WTC11 (cell line): Measurements from ENCODE around the gene CCM2. TPM values are rescaled to one million over a fixed set of nuclear protein-coding genes. Genes with fewer than 3 reads are reported as not detected.

Experiments
- ATAC-seq: fragments of 200-7000 bp; cut with Tn5 transposase; 2 replicates; pipeline ENCODE4 v1.10.0; 2021; ENCODE audit warnings: mild to moderate bottlenecking, moderate library complexity
- CTCF ChIA-PET: fragments of 300-600 bp; sonication (Branson Sonifier 250); formaldehyde crosslinking; loops from one replicate; lab custom pipeline; 2021; ENCODE audit warnings: antibody characterized with exemption; lab: Charles Lee
- POLR2A ChIA-PET: fragments of 350-600 bp; sonication (Branson Sonifier 250); formaldehyde crosslinking; loops from one replicate; lab custom pipeline; 2021; ENCODE audit warnings: antibody characterized with exemption; lab: Charles Lee
- DNase-seq: peaks from one replicate; pipeline ENCODE4 v3.0.0; 2021; ENCODE audit warnings: low spot score
- H3K27ac Mint-ChIP-seq: 2 replicates; pipeline ENCODE4 v1.8.0; 2021; ENCODE audit warnings: mixed read lengths
- H3K27me3 Mint-ChIP-seq: 2 replicates; pipeline ENCODE4 v1.8.0; 2021; ENCODE audit warnings: low read depth, mild to moderate bottlenecking, moderate library complexity, mixed read lengths
- H3K36me3 Mint-ChIP-seq: 2 replicates; pipeline ENCODE4 v1.8.0; 2021; ENCODE audit warnings: mixed read lengths
- H3K4me1 Mint-ChIP-seq: 2 replicates; pipeline ENCODE4 v1.8.0; 2022; ENCODE audit warnings: mixed read lengths
- H3K4me3 Mint-ChIP-seq: 2 replicates; pipeline ENCODE4 v1.8.0; 2021; ENCODE audit warnings: mild to moderate bottlenecking, moderate library complexity, mixed read lengths
- H3K9me3 Mint-ChIP-seq: 2 replicates; pipeline ENCODE4 v1.8.0; 2021; ENCODE audit warnings: mixed read lengths
- ARID4B ChIP-seq: sonication (generic); formaldehyde crosslinking; IDR thresholded peaks from 2 replicates; pipeline ENCODE4 v1.8.0; 2023; ENCODE audit warnings: missing genetic modification reagents, mild to moderate bottlenecking, borderline replicate concordance
- ATF6 ChIP-seq: sonication (generic); formaldehyde crosslinking; IDR thresholded peaks from 2 replicates; pipeline ENCODE4 v1.8.1; 2023; ENCODE audit warnings: mild to moderate bottlenecking, missing genetic modification reagents
- ETV6 ChIP-seq: sonication (generic); formaldehyde crosslinking; IDR thresholded peaks from 2 replicates; pipeline ENCODE4 v1.8.1; 2022; ENCODE audit warnings: mild to moderate bottlenecking, missing genetic modification reagents
- FOXP4 ChIP-seq: sonication (generic); formaldehyde crosslinking; IDR thresholded peaks from 2 replicates; pipeline ENCODE4 v1.8.0; 2022; ENCODE audit warnings: mild to moderate bottlenecking, missing genetic modification reagents
- GTF2I ChIP-seq: fragments of 250-450 bp; sonication (Bioruptor Pico); conservative IDR thresholded peaks from 2 replicates; pipeline ENCODE4 v1.4.0; 2021; ENCODE audit warnings: mild to moderate bottlenecking
- JAZF1 ChIP-seq: fragments of 250-450 bp; sonication (Bioruptor Pico); IDR thresholded peaks from 2 replicates; pipeline ENCODE4 v1.9.0; 2021; ENCODE audit warnings: moderate library complexity, mild to moderate bottlenecking, inconsistent platforms
- JUN ChIP-seq: sonication (generic); formaldehyde crosslinking; IDR thresholded peaks from 2 replicates; pipeline ENCODE4 v1.8.0; 2023; ENCODE audit warnings: mild to moderate bottlenecking, missing genetic modification reagents
- SMAD4 ChIP-seq: sonication (generic); formaldehyde crosslinking; IDR thresholded peaks from 2 replicates; pipeline ENCODE4 v1.8.0; 2022; ENCODE audit warnings: mild to moderate bottlenecking, missing genetic modification reagents
- SP1 ChIP-seq: sonication (generic); formaldehyde crosslinking; conservative IDR thresholded peaks from 2 replicates; pipeline ENCODE4 v1.8.1; 2022; ENCODE audit warnings: missing genetic modification reagents
- TEAD4 ChIP-seq: sonication (generic); formaldehyde crosslinking; IDR thresholded peaks from 2 replicates; pipeline ENCODE4 v1.8.0; 2022; ENCODE audit warnings: mild to moderate bottlenecking, missing genetic modification reagents
- ZBTB21 ChIP-seq: sonication (generic); formaldehyde crosslinking; IDR thresholded peaks from 2 replicates; pipeline ENCODE4 v1.8.1; 2023; ENCODE audit warnings: mild to moderate bottlenecking, missing genetic modification reagents, borderline replicate concordance
- ZNF396 ChIP-seq: fragments of 250-450 bp; sonication (Bioruptor Pico); IDR thresholded peaks from 2 replicates; pipeline ENCODE4 v1.8.0; 2021; ENCODE audit warnings: mild to moderate bottlenecking, moderate library complexity, borderline replicate concordance
- ZNF423 ChIP-seq: fragments of 250-450 bp; sonication (Bioruptor Pico); IDR thresholded peaks from 2 replicates; pipeline ENCODE4 v2.1.2; 2022; ENCODE audit warnings: mild to moderate bottlenecking, moderate library complexity
- total RNA-seq: library from RNA; stranded (reverse); gene quantifications from 3 replicates; pipeline ENCODE4 v1.2.3, GENCODE V29; 2021

The CCM2 gene
- total RNA-seq, 1 experiment from 2014 or later, result 32.7 TPM

- TF ChIP-seq ZBTB21 (CRISPR knock-in tag) (no peak), JUN (no peak), ARID4B (no peak), GTF2I (CRISPR knock-in tag) (no peak), TEAD4 (no peak), ETV6 (CRISPR knock-in tag) (no peak), JAZF1 (CRISPR knock-in tag) (no peak)
These were observed 1.7 kb upstream of the CCM2 start (continued) for GRCh38 chr7:44998153-44998871.

- H3K36me3 Mint-ChIP-seq, result no peaks in the 10 kb centered on the region
- ChIA-PET POLR2A (interaction anchor here (0.6 to 1.9 kb wide), 6 partner anchors 13 to 201 kb away, joined by 3 to 6 read pairs (median 3); no protein-coding TSS in a partner anchor), CTCF (interaction anchor here (0.6 to 3.5 kb wide), 25 partner anchors 9 to 424 kb away, joined by 3 to 27 read pairs (median 4); partner anchors contain the start of gene H2AZ2)
- H3K27me3 Mint-ChIP-seq, result no peaks in the 10 kb centered on the region
- peak overlapping the region; percentile 93 for H3K4me3 Mint-ChIP-seq
- peak; percentile 94 for ATAC-seq
- TF ChIP-seq ZNF396 (CRISPR knock-in tag) (no peak), SMAD4 (CRISPR knock-in tag) (no peak), FOXP4 (CRISPR knock-in tag) (0 out of 2 replicates have a peak, but pooled peaks have one; percentile 29), ATF6 (no peak), ZNF423 (no peak), SP1 (CRISPR knock-in tag) (peak; percentile 72)
- peaks cover 13% of the 10 kb centered on the region for H3K4me1 Mint-ChIP-seq
- peak overlapping the region; percentile 100 for H3K27ac Mint-ChIP-seq
- peak; percentile 99 for DNase-seq
- H3K9me3 Mint-ChIP-seq, result no peaks in the 10 kb centered on the region
These were observed 532 bp upstream of the CCM2 start for GRCh38 chr7:44999245-45000092.
